H1 (cell line): ENCODE data around the gene SGMS2. TPM values are rescaled to one million over a fixed set of nuclear protein-coding genes. Genes with fewer than 3 reads are reported as not detected.

Experiments
- CTCF ChIA-PET: fragments of 300-600 bp; sonication (Branson Sonifier 250); formaldehyde crosslinking; loops from one replicate; lab custom pipeline; 2021; ENCODE audit not compliant: partially characterized antibody; lab: Charles Lee
- POLR2A ChIA-PET: fragments of 300-600 bp; sonication (Branson Sonifier 250); formaldehyde crosslinking; loops from one replicate; lab custom pipeline; 2021; ENCODE audit warnings: inconsistent platforms; ENCODE audit not compliant: partially characterized antibody; lab: Charles Lee
- DNase-seq, 2 experiments: peaks; one replicate each; pipeline versions ENCODE4 v3.0.0 to v3.0.0-alpha.2; 2010 to 2022; ENCODE audit warnings: low spot score in 2 of 2, low read depth in 1 of 2, mixed read lengths in 1 of 2
- FAIRE-seq: peaks from 2 replicates; lab custom pipeline; 2011; peaks lifted over from hg19 to GRCh38; lab: Jason Lieb, UNC
- H2AFZ ChIP-seq: 2 replicates; pipeline ENCODE4 v1.8.1; 2012; ENCODE audit warnings: low read length, inconsistent platforms
- H2AK5ac ChIP-seq: 2 replicates; pipeline ENCODE4 v1.6.1; 2013; ENCODE audit warnings: low read depth, low read length
- H2BK120ac ChIP-seq: replicated peaks from 2 replicates; pipeline ENCODE3; 2013; ENCODE audit warnings: low read depth, low read length, inconsistent platforms
- H2BK12ac ChIP-seq: 2 replicates; pipeline ENCODE4 v1.6.1; 2013; ENCODE audit warnings: low read depth, low read length
- H2BK15ac ChIP-seq: 2 replicates; pipeline ENCODE4 v1.6.1; 2013; ENCODE audit warnings: low read length
- H2BK20ac ChIP-seq: 2 replicates; pipeline ENCODE4 v1.6.1; 2013; ENCODE audit warnings: low read length
- H2BK5ac ChIP-seq: 2 replicates; pipeline ENCODE4 v1.6.1; 2013; ENCODE audit warnings: low read depth, low read length
- H3K14ac ChIP-seq: 2 replicates; pipeline ENCODE4 v1.6.1; 2013; ENCODE audit warnings: inconsistent platforms; ENCODE audit not compliant: insufficient read length
- H3K18ac ChIP-seq: 2 replicates; pipeline ENCODE4 v1.6.1; 2013; ENCODE audit warnings: low read length; ENCODE audit errors: extremely low read depth
- H3K23ac ChIP-seq: 2 replicates; pipeline ENCODE4 v1.6.1; 2013; ENCODE audit warnings: inconsistent platforms; ENCODE audit not compliant: insufficient read length
- H3K23me2 ChIP-seq: 2 replicates; pipeline ENCODE4 v1.6.1; 2013; ENCODE audit warnings: low read depth, low read length
- H3K27ac ChIP-seq: 2 replicates; pipeline ENCODE4 v1.6.1; 2011; ENCODE audit warnings: low read depth, low read length, inconsistent platforms
- H3K27me3 ChIP-seq, 4 experiments: replicated peaks in 1 of 4; 1 replicate in 1 of 4; 2 replicates in 3 of 4; pipeline versions ENCODE4 v1.6.1 to v1.8.1; 2011 to 2013; ENCODE audit warnings: low read length in 3 of 4, mild to moderate bottlenecking in 3 of 4, inconsistent platforms in 2 of 4, mixed read lengths in 2 of 4, moderate library complexity in 1 of 4; ENCODE audit not compliant: control insufficient read depth in 3 of 4, insufficient read depth in 3 of 4; ENCODE audit errors: extremely low read depth in 1 of 4
- H3K36me3 ChIP-seq, 4 experiments: 2 replicates each; pipeline versions ENCODE4 v1.6.1 to v1.8.1; 2011 to 2013; ENCODE audit warnings: mild to moderate bottlenecking in 4 of 4, low read length in 3 of 4, moderate library complexity in 2 of 4, control low read depth in 1 of 4, inconsistent platforms in 1 of 4; ENCODE audit not compliant: insufficient read depth in 4 of 4, control insufficient read depth in 2 of 4
- H3K4ac ChIP-seq: replicated peaks from 2 replicates; pipeline ENCODE3; 2013; ENCODE audit warnings: low read length, low read depth, mixed read lengths, inconsistent platforms; ENCODE audit not compliant: insufficient read length
- H3K4me1 ChIP-seq, 4 experiments: replicated peaks in 1 of 4; 1 replicate in 1 of 4; 2 replicates in 3 of 4; pipeline versions ENCODE4 v1.6.1 to v1.8.1; 2011 to 2013; ENCODE audit warnings: low read length in 3 of 4, inconsistent platforms in 2 of 4, mixed read lengths in 1 of 4; ENCODE audit not compliant: insufficient read depth in 4 of 4, control insufficient read depth in 3 of 4
- H3K4me2 ChIP-seq, 2 experiments: 2 replicates each; pipeline versions ENCODE4 v1.6.1 to v1.8.1; 2011 to 2013; ENCODE audit warnings: low read depth in 2 of 2, low read length in 2 of 2, control low read depth in 1 of 2, inconsistent platforms in 1 of 2, mild to moderate bottlenecking in 1 of 2; ENCODE audit not compliant: insufficient read depth in 1 of 2
- H3K4me3 ChIP-seq, 4 experiments: fragments of 200-600, 300-600 bp in 1 of 4; sonication (generic), shearing (Covaris generic), sonication (Bioruptor Twin) in 1 of 4; 2 replicates each; pipeline versions ENCODE4 v1.5.1 to v1.8.1; 2011 to 2016; ENCODE audit warnings: low read length in 4 of 4, low read depth in 3 of 4, control low read depth in 2 of 4, inconsistent platforms in 2 of 4, mild to moderate bottlenecking in 2 of 4, mixed read lengths in 1 of 4, moderate library complexity in 1 of 4; ENCODE audit not compliant: insufficient read depth in 2 of 4; ENCODE audit errors: extremely low read depth in 1 of 4
- H3K56ac ChIP-seq: replicated peaks from 2 replicates; pipeline ENCODE3; 2013; ENCODE audit warnings: low read depth, mild to moderate bottlenecking, mixed read lengths, low read length, inconsistent platforms; ENCODE audit not compliant: insufficient read length
- H3K79me1 ChIP-seq: 2 replicates; pipeline ENCODE4 v1.6.1; 2013; ENCODE audit warnings: low read depth, low read length, control low read depth
- H3K79me2 ChIP-seq, 2 experiments: 2 replicates each; pipeline versions ENCODE4 v1.6.1 to v1.8.1; 2012 to 2013; ENCODE audit warnings: low read length in 2 of 2, mild to moderate bottlenecking in 2 of 2, inconsistent platforms in 1 of 2; ENCODE audit not compliant: insufficient read depth in 2 of 2, control insufficient read depth in 1 of 2
- H3K9ac ChIP-seq, 4 experiments: replicated peaks in 1 of 4; 1 replicate in 1 of 4; 2 replicates in 3 of 4; pipeline versions ENCODE4 v1.6.1 to v1.8.1; 2011 to 2013; ENCODE audit warnings: low read depth in 3 of 4, low read length in 3 of 4, control low read depth in 2 of 4, mild to moderate bottlenecking in 2 of 4, moderate library complexity in 2 of 4, inconsistent platforms in 1 of 4; ENCODE audit errors: extremely low read depth in 1 of 4
- H3K9me3 ChIP-seq, 2 experiments: 2 replicates each; pipeline versions ENCODE4 v1.6.1 to v1.8.1; 2012 to 2013; ENCODE audit warnings: mild to moderate bottlenecking in 2 of 2, moderate library complexity in 2 of 2, control low read depth in 1 of 2, inconsistent platforms in 1 of 2, low read depth in 1 of 2, low read length in 1 of 2, mixed read lengths in 1 of 2; ENCODE audit not compliant: insufficient read depth in 2 of 2
- H4K20me1 ChIP-seq, 2 experiments: replicated peaks in 1 of 2; 2 replicates each; pipeline versions ENCODE3 to v1.8.1; 2011 to 2013; ENCODE audit warnings: inconsistent platforms in 2 of 2, low read length in 2 of 2, mild to moderate bottlenecking in 1 of 2; ENCODE audit not compliant: insufficient read depth in 2 of 2, control insufficient read depth in 1 of 2
- H4K5ac ChIP-seq: 2 replicates; pipeline ENCODE4 v1.6.1; 2013; ENCODE audit warnings: low read length, low read depth, mixed read lengths, inconsistent platforms; ENCODE audit not compliant: insufficient read length
- H4K8ac ChIP-seq: 2 replicates; pipeline ENCODE4 v1.8.0; 2013; ENCODE audit warnings: mild to moderate bottlenecking, moderate library complexity, low read length, inconsistent platforms; ENCODE audit not compliant: insufficient read depth; ENCODE audit errors: extremely low read depth
- H4K91ac ChIP-seq: replicated peaks from 2 replicates; pipeline ENCODE3; 2013; ENCODE audit warnings: low read length, mixed read lengths, inconsistent platforms; ENCODE audit not compliant: insufficient read length
- BRCA1 ChIP-seq: IDR thresholded peaks from 2 replicates; pipeline ENCODE4 v1.6.1; 2012; ENCODE audit warnings: low read depth, low read length, improper control_type of control experiment
- CBX5 ChIP-seq: fragments of 300-800, 300-1000 bp; sonication (generic); IDR thresholded peaks from 2 replicates; pipeline ENCODE4 v1.7.1; 2016; ENCODE audit warnings: antibody characterized with exemption, low read length, low read depth
- CEBPB ChIP-seq: IDR thresholded peaks from 2 replicates; pipeline ENCODE4 v1.6.1; 2012; ENCODE audit warnings: low read depth, low read length
- CREB1 ChIP-seq: IDR thresholded peaks from 2 replicates; pipeline ENCODE4 v1.6.1; 2012; ENCODE audit warnings: inconsistent platforms
- JUN ChIP-seq: IDR thresholded peaks from 2 replicates; pipeline ENCODE4 v1.6.1; 2011; ENCODE audit warnings: low read depth, mild to moderate bottlenecking, improper control_type of control experiment, low read length
- JUND ChIP-seq: IDR thresholded peaks from 2 replicates; pipeline ENCODE4 v1.6.1; 2011; ENCODE audit warnings: mild to moderate bottlenecking, improper control_type of control experiment, low read length
- KDM1A ChIP-seq: fragments of 200-600, 300-600 bp; sonication (generic); IDR thresholded peaks from 2 replicates; pipeline ENCODE4 v1.7.1; 2016; ENCODE audit warnings: mild to moderate bottlenecking, low read length, borderline replicate concordance
- KDM4A ChIP-seq: IDR thresholded peaks from one replicate; pipeline ENCODE4 v1.7.1; 2012; ENCODE audit warnings: low read depth, mild to moderate bottlenecking, moderate library complexity, low read length, inconsistent platforms; ENCODE audit not compliant: severe bottlenecking
- RBBP5 ChIP-seq: IDR thresholded peaks from 2 replicates; pipeline ENCODE4 v1.7.1; 2012; ENCODE audit warnings: low read depth, mild to moderate bottlenecking, inconsistent platforms, low read length, moderate library complexity, borderline replicate concordance
- SRF ChIP-seq: IDR thresholded peaks from 2 replicates; pipeline ENCODE4 v1.6.1; 2011; ENCODE audit warnings: mild to moderate bottlenecking, low read depth, low read length, moderate library complexity
- TCF12 ChIP-seq: IDR thresholded peaks from 2 replicates; pipeline ENCODE4 v1.6.1; 2011; ENCODE audit warnings: low read depth, mild to moderate bottlenecking, low read length
- WGBS, 2 experiments: shearing (Covaris generic) in 1 of 2; methylation state at CpG; one replicate each; pipeline versions ENCODE4 v1.1.6 to v1.1.7; 2013 to 2015; ENCODE audit warnings: low lambda C conversion rate in 2 of 2, mixed read lengths in 2 of 2, inconsistent platforms in 1 of 2, low coverage in 1 of 2, missing lambda C conversion rate in 1 of 2; ENCODE audit not compliant: insufficient replicate concordance in 2 of 2, insufficient coverage in 1 of 2, insufficient read length in 1 of 2; ENCODE audit errors: extremely low coverage in 1 of 2, missing lambda C conversion rate in 1 of 2; 5-methylcytosine and 5-hydroxymethylcytosine counted together
- polyA plus RNA-seq, 7 experiments: library from polyadenylated mRNA; depleted of rRNA in 3 of 7; stranded (reverse) in 5 of 7; unstranded in 2 of 7; fragments of >200 nt in 5 of 7; fragments of 200-250 nt in 2 of 7; gene quantifications; 1 replicate in 5 of 7; 2 replicates in 1 of 7; 4 replicates in 1 of 7; pipeline versions ENCODE4 v1.2.1 to v1.2.3, GENCODE V29; 2011 to 2013; ENCODE audit warnings: missing spikeins in 2 of 7, mixed read lengths in 2 of 7
- total RNA-seq: library from RNA; stranded (reverse); fragmentation: NEBNext Ultra II Directional; extraction: Animal tissue kit (Norgen Biotek cat#: 25700); gene quantifications from 2 replicates; pipeline ENCODE4 v1.2.1, GENCODE V29; 2021
- TF ChIP-seq, protein P1 (sequence below): IDR thresholded peaks from 2 replicates; pipeline ENCODE4 v1.6.1; 2012; ENCODE audit warnings: inconsistent platforms

The SGMS2 gene
- total and polyA plus RNA-seq, 2 of the 8 experiments (the other 6 are each of a cell fraction or from before 2014, with no cell fraction given) = 0.04 to 1.3 TPM

DNA sequence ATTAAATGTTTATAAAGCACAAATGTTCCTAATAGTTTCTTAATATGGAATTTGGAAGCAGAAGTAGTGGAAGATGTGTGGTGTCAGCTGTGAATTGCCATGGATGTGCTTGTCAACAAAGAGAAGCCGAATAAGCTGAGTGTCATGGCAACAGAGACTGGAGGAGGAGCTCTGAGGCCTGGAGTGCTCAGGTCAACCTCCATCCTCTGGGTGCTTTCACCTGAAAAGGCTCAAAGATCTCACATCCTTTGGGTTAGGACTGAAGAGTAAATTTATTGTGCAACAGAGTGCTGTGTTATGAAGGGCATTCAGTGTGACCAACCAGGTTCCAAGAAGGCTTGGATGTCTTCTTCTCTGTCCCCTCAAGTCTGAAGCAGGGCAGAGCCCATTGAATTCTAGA lies 18.7 kb downstream of the SGMS2 start:
- no peak overlapping the region for H2AK5ac ChIP-seq
- no peak overlapping the region for H3K56ac ChIP-seq
- no peak overlapping the region for H3K18ac ChIP-seq
- H2BK15ac ChIP-seq = no peak overlapping the region
- H3K27me3 ChIP-seq = no peaks in the 10 kb centered on the region
- DNase-seq (no peak), FAIRE-seq (no peak)
- no peak overlapping the region for H4K8ac ChIP-seq
- no peak overlapping the region for H3K27ac ChIP-seq
- no peak overlapping the region for H4K91ac ChIP-seq
- H3K23ac ChIP-seq = no peak overlapping the region
- peaks cover 0 to 3% (median 0%) of the 10 kb centered on the region in 4 experiments; a peak in 1 of 8 replicates for H3K36me3 ChIP-seq
- H3K9me3 ChIP-seq = no peaks in the 10 kb centered on the region
- no peaks in the 10 kb centered on the region for H4K20me1 ChIP-seq
- H3K14ac ChIP-seq = no peak overlapping the region
- CTCF ChIA-PET = no interaction called here
- H3K79me2 ChIP-seq = no peaks in the 10 kb centered on the region
- no peaks in the 10 kb centered on the region for H3K79me1 ChIP-seq
- H2BK120ac ChIP-seq = no peak overlapping the region
- WGBS, 2 experiments = 95% methylated on average over 1 of the region's 1 CpG; no CpG with 5 or more reads in 1 of the 2 experiments
- no peak overlapping the region for H2BK5ac ChIP-seq
- POLR2A ChIA-PET = no interaction called here
- no peak overlapping the region for H2BK20ac ChIP-seq
- no peak overlapping the region for H3K4me3 ChIP-seq
- H3K4ac ChIP-seq = no peak overlapping the region
- H3K9ac ChIP-seq = no peak overlapping the region
- H2BK12ac ChIP-seq = no peak overlapping the region
- no peaks in the 10 kb centered on the region for H3K23me2 ChIP-seq
- TF ChIP-seq TCF12 (no peak), BRCA1 (no peak), CEBPB (no peak), KDM4A (no peak), SRF (no peak), JUND (no peak), JUN (no peak), CREB1 (no peak), CBX5 (no peak), RBBP5 (no peak), KDM1A (no peak)
- TF ChIP-seq, protein P1, sequence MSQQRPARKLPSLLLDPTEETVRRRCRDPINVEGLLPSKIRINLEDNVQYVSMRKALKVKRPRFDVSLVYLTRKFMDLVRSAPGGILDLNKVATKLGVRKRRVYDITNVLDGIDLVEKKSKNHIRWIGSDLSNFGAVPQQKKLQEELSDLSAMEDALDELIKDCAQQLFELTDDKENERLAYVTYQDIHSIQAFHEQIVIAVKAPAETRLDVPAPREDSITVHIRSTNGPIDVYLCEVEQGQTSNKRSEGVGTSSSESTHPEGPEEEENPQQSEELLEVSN = no peak
- H2AFZ ChIP-seq = no peak overlapping the region
- no peaks in the 10 kb centered on the region for H3K4me1 ChIP-seq
- H3K4me2 ChIP-seq = no peak overlapping the region
- H4K5ac ChIP-seq = no peak overlapping the region
